NCI-H187 treated with DMSO at 0.1 percent for 48 hours (cell line): Measurements from ENCODE around the gene SLC6A9.

Experiments used
- DNase-seq: peaks from one replicate; lab custom pipeline; 2025; lab: John Stamatoyannopoulos, UW

The SLC6A9 gene

DNA sequence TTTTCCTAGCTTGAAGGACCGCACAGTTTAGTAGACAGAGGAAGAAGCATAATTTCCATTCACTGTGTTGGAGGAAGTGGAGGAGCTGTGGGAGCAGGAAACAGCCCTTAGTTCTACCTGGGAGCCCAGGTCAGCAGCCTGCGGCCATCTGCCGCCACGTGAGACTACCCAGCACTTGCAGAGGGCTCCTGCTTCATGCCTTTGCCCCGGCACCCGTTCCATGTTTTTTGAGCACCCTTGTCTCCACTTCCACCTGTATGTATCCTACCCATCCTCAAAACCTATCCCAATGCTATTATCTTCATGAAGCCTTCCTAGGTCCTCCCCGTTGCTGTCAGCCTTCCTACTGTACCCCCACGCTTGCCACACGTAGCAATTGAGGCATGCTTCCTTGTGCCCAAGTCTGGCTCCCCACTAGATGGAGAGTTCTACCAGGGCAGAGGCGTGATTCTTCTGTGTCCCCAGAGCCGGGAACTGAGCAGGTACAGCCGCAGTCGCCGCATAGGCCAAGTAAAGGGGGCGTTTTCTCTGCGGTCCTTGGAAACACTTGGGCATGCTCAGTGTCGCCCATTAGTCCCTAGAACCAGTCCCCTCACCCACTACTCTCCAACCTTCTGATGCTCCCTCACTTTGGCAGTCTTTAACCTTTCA is 1.9 kb downstream of the SLC6A9 start:
- no peak for DNase-seq

DNA sequence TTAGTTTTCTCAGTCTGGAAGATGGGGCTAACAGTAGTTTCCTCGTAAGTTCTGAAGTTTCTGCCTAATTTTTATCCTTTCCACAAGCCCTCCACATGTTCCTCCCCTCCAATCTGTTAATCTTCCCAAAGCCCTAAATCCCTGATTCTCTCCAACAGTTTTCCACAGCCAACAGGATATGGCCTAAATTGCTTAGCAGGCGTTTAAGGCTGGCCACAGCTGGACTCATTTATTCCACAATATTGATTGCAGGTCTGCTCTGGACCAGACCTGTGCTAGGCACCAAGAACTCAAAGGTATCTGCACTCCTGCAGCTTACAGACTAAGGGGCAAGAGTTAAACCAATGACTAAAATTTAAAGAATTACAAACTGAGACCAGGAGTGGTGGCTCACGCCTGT is 3.9 kb downstream of the SLC6A9 start:
- DNase-seq, result no peak

DNA sequence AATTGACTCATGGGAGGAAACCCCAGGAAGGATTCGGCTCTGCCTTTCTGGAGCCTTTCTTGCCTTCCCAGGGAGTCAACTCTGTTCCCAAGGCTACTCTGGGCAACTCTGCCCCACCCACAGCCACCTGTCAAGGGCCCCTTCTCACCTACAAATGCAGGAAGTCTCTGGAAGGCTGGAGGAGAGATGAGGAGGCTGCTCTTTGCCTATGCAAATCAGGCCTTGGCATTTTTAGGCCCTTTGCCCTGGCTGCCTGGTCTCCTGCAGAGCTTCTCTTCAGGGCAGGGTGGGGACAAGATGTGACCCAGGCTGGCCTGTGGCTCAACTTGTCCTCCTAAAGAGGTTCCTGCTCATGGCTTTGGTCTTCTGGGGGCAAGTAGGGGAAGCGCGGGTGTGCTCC is 5.4 kb downstream of the SLC6A9 start:
- DNase-seq, result no peak

- no peak for DNase-seq
Observed at GRCh38 chr1:44024903-44025525, 6.2 kb downstream of the SLC6A9 start.

GRCh38 chr1:44024031-44024902 is 7.0 kb downstream of the SLC6A9 start:
- no peak for DNase-seq

- DNase-seq, result no peak
Observed at GRCh38 chr1:44021581-44022321, 9.5 kb downstream of the SLC6A9 start.

GRCh38 chr1:44021156-44021555 is 10.1 kb downstream of the SLC6A9 start:
- no peak for DNase-seq

- DNase-seq, result no peak
Observed at GRCh38 chr1:44020464-44020863, 10.8 kb downstream of the SLC6A9 start.

- DNase-seq, result no peak
Observed at GRCh38 chr1:44019466-44019948, 11.8 kb downstream of the SLC6A9 start.

- DNase-seq, result no peak
Observed at GRCh38 chr1:44016890-44017400, 14.3 kb downstream of the SLC6A9 start.

DNA sequence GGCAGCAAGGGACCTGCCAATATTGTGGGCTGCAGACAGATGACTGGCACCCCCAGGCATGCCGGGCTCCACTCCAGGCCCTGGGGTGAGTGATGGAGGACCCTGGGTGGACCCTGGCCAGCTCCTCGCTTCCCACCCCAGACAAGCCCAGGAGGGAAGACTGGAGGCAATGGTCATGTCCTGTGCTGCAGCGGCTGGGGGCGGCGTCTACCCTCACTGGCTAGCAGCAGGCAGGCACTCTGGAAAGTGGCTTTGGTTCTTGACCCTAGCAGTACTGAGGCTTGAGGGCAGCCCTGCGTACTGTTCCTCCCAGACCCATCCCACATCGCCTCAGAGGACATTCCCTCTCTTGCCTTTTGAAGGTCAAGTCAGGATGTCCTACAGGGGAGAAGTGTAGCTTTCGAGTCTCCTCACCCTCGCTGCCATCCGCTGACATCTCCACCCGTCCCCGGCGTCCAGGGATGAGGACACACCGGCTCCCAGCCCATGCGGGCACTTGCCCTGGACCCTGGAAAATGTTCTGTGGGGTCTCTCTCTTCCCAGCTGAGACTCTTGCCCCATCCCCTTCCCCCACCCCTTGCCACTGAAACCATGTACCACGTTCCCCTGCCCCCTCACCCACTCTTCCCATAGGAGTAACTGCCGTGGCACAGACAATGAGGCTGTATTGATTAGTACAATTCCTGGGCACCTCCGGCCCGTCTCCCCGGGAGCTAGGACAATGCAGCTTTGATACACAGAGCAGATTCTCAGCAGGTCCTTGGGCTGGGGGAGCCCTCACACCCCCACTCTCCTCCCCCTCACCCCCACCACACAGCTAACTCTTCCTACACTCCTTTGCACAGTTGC is 15.0 kb downstream of the SLC6A9 start:
- no peak for DNase-seq

GRCh38 chr1:44015206-44015605 is 16.1 kb downstream of the SLC6A9 start:
- DNase-seq, result no peak

GRCh38 chr1:44014365-44015104 is 16.7 kb downstream of the SLC6A9 start:
- DNase-seq, result no peak

DNA sequence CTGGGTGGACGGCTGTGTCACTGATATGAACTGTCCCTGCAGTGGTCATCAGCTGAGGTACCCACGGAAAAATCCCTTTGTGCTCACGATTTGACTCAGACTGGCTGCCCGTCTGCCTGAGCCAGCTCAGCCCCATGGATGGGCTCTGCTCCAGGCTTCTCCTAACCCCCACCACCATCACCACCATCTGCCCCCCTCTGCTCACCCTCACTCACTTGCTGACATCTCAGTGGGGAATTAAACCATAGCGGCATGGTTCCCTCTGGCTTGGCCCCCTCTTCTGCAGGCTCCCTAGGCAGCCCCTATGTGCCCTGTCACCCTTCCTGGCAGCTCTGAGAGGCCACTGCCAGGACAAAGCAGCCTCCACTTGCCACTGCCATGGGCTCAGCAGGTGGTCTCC is 17.3 kb downstream of the SLC6A9 start:
- DNase-seq, result no peak

DNA sequence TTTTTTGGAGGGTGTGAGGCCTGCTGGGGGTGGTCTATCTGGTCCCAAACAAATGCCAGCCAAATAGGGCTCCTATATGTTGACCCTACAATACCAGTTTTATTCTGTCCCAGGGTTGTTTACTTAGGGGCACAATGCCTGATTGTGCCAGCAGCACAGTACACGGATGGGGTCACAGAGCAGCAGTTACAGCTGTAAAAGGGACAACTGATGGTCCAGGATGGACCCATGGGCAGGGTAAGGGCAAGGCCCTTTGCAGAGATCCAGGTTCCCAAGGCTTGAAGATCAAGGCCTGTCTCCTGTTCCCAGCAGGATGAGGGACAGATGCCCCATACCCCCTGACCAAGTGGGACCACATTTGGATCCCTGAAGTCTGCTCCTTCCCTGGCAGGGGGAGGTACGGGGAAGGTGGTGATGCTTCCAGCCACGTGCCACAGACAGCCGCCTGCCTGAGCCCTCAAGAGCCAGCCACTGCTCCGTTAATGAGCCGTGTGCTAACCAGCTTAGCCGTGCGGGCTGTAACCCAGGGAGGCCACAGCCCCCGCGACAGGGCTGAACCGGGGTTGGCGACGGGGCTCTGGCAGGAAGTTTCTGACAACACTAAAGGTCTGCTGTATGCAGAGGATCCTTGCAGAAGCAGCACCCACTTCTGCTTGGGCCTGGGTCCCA is 18.2 kb downstream of the SLC6A9 start:
- DNase-seq, result no peak

DNA sequence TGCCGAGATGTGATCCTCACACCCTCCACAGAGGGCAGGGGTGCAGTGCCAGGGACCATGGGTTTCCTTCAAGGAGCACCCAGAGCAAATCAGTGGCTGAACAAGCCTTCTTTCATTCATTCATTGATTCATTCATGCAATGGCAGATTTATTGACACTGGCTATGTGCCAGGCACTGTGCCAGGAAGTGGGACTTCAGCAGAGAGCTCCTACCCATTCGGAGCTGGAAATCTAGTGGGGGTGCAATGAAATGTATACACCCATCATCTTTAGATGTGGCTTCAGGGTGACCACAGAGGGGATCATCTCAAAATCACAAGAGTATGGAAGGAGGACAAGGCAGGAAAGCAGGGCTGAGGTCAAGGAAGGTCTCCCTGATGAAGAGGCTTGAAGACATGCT is 18.9 kb downstream of the SLC6A9 start:
- DNase-seq, result no peak

GRCh38 chr1:44010935-44011471 is 20.3 kb downstream of the SLC6A9 start:
- DNase-seq, result no peak

GRCh38 chr1:44008259-44008658 is 23.0 kb downstream of the SLC6A9 start:
- DNase-seq, result no peak

- no peak for DNase-seq
Observed at GRCh38 chr1:44002606-44003157, 28.6 kb downstream of the SLC6A9 start.
